C4-2B (cell line): Measurements from ENCODE around the gene PACRG.

Experiments used
- H3K27ac ChIP-seq: fragments of 450-650 bp; 2 replicates; pipeline ENCODE4 v1.5.1; 2017
- ZFX ChIP-seq: fragments of 450-650 bp; IDR thresholded peaks from 2 replicates; pipeline ENCODE4 v1.6.1; 2017
- TF ChIP-seq, protein P1 (sequence below): fragments of 450-650 bp; conservative IDR thresholded peaks from 2 replicates; pipeline ENCODE4 v1.5.1; 2017; ENCODE audit warnings: mild to moderate bottlenecking

PACRG gene

GRCh38 chr6:162684961-162685360 lies 42.8 kb upstream of the PACRG start:
- TF ChIP-seq ZFX: no peak
- TF ChIP-seq, protein P1, sequence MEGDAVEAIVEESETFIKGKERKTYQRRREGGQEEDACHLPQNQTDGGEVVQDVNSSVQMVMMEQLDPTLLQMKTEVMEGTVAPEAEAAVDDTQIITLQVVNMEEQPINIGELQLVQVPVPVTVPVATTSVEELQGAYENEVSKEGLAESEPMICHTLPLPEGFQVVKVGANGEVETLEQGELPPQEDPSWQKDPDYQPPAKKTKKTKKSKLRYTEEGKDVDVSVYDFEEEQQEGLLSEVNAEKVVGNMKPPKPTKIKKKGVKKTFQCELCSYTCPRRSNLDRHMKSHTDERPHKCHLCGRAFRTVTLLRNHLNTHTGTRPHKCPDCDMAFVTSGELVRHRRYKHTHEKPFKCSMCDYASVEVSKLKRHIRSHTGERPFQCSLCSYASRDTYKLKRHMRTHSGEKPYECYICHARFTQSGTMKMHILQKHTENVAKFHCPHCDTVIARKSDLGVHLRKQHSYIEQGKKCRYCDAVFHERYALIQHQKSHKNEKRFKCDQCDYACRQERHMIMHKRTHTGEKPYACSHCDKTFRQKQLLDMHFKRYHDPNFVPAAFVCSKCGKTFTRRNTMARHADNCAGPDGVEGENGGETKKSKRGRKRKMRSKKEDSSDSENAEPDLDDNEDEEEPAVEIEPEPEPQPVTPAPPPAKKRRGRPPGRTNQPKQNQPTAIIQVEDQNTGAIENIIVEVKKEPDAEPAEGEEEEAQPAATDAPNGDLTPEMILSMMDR: no peak
- H3K27ac ChIP-seq: no peak overlapping the region

- H3K27ac ChIP-seq: no peak overlapping the region
- TF ChIP-seq, protein P1: no peak
- no peak for TF ChIP-seq ZFX
These were observed 42.2 kb upstream of the PACRG start for GRCh38 chr6:162685586-162685985.

- TF ChIP-seq ZFX: no peak
- TF ChIP-seq, protein P1: no peak
- H3K27ac ChIP-seq: no peak overlapping the region
These were observed 38.9 kb upstream of the PACRG start for GRCh38 chr6:162688751-162689345.

GRCh38 chr6:162690158-162690557 lies 37.6 kb upstream of the PACRG start:
- H3K27ac ChIP-seq: no peak overlapping the region
- TF ChIP-seq, protein P1: no peak
- no peak for TF ChIP-seq ZFX

DNA sequence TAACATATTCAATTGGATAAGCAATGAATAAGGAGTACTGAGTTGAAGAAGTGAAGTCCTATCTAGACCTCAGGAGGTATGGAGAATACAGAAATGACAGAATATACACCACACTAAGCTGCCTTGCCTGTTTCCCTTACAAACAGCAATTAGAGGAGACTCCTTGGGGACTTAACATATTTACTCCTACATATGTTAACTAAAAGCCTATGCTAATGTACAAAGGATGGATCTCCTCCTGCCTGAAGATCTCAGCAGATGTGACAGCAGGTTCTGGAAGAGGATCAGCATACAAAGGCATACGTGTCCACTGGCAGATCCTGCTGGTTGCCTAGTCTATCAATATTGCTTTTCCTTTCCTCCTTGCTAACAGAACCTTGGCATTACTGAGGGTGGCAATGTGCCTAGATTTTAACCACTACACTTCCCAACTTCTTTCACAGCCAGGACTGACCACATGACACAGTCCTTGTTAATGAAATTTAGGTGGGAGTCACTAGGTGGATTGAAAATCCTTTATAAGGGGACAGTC lies 29.8 kb upstream of the PACRG start:
- no peak for TF ChIP-seq ZFX
- TF ChIP-seq, protein P1: no peak

DNA sequence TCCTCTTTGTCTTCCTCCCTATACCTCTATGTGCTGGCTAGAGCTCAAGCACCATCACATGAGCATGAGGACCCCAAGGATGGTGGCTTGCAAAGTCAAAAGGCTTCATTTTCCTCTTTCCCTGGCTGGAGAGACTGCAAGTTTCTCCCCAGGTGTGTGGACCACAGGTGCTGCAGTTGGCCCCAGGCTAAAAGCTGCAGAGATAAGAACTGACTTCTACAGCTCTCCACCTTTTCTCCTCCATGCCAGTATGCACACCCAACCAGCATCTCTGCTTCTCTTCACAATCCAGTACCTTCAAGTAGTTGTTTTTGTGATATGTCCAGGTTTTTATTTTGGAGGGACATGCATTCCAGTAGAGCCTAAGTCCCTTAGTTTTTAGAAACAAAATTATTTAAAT lies 29.3 kb upstream of the PACRG start:
- TF ChIP-seq ZFX: no peak
- TF ChIP-seq, protein P1: no peak
- no peak overlapping the region for H3K27ac ChIP-seq

More for the DNA sequence above, 29.8 kb upstream of the PACRG start:
- no peak overlapping the region for H3K27ac ChIP-seq

DNA sequence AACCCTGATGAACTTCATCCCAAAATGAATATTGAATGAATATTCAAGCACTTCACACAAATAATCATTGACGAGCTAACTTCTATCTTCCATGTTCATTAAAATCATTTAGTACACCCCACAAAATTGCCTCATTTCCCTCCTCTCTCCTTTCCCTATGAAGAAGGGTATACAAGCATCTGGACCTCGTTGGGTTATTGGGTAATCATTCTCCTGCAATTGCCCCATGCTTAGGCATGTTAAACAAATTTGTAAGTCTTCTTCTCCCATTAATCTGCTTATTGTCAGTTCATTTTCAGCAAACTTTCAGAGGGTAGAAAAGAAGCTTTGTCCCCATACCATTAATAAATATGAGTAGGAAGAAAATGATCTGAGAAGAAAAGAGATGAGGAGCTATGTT lies 27.8 kb upstream of the PACRG start:
- TF ChIP-seq, protein P1: no peak
- TF ChIP-seq ZFX: no peak
- H3K27ac ChIP-seq: no peak overlapping the region
